Nucleus accumbens (tissue), 56 donors: ENCODE measurements around the gene VPS54.
A peak's percentile ranks its signal among the peaks of the same experiment; 100 is the strongest.

ENCODE experiments used
- DNase-seq, 56 donors: peaks; one replicate each; lab custom pipeline; 2025; lab: John Stamatoyannopoulos, UW

VPS54 gene

GRCh38 chr2:63875131-63875527, 144.1 kb downstream of the VPS54 start:
- DNase-seq: no peak

- no peak for DNase-seq
These were observed 144.8 kb downstream of the VPS54 start for GRCh38 chr2:63874204-63875130.

- no peak for DNase-seq
These were observed 146.5 kb downstream of the VPS54 start for GRCh38 chr2:63872571-63873328.

GRCh38 chr2:63871864-63872263, 147.4 kb downstream of the VPS54 start:
- DNase-seq: no peak

GRCh38 chr2:63870679-63871078, 148.5 kb downstream of the VPS54 start:
- DNase-seq: no peak

GRCh38 chr2:63866009-63866709, 153.1 kb downstream of the VPS54 start:
- DNase-seq: no peak

GRCh38 chr2:63865159-63865799, 153.9 kb downstream of the VPS54 start:
- no peak for DNase-seq

- no peak for DNase-seq
These were observed 155.5 kb downstream of the VPS54 start for GRCh38 chr2:63863707-63864106.

- DNase-seq: no peak
These were observed 156.4 kb downstream of the VPS54 start for GRCh38 chr2:63862806-63863205.

GRCh38 chr2:63861220-63861822, 157.9 kb downstream of the VPS54 start:
- DNase-seq: peak in 15 of 56 donors; percentile 1 to 40 (median 14)

GRCh38 chr2:63858291-63858690, 160.9 kb downstream of the VPS54 start:
- no peak for DNase-seq

- no peak for DNase-seq
These were observed 163.0 kb downstream of the VPS54 start for GRCh38 chr2:63856303-63856603.

GRCh38 chr2:63855418-63856302, 163.6 kb downstream of the VPS54 start:
- no peak for DNase-seq

- no peak for DNase-seq
These were observed 165.5 kb downstream of the VPS54 start for GRCh38 chr2:63853527-63854310.

- no peak for DNase-seq
These were observed 167.4 kb downstream of the VPS54 start for GRCh38 chr2:63851691-63852311.

GRCh38 chr2:63850649-63851048, 168.6 kb downstream of the VPS54 start:
- no peak for DNase-seq

GRCh38 chr2:63850204-63850571, 169.0 kb downstream of the VPS54 start:
- no peak for DNase-seq
